ENCODE measurements around the gene MGAT3. TPM values are rescaled to one million over a fixed set of nuclear protein-coding genes. Genes with fewer than 3 reads are reported as not detected.
A peak's percentile ranks its signal among the peaks of the same experiment; 100 is the strongest.

The MGAT3 gene
- total and polyA plus RNA-seq, 9 of the 15 experiments (the other 6 are each of a cell fraction or from before 2014, with no cell fraction given), result 0.10 to 11.5 (median 4.6) TPM

DNA sequence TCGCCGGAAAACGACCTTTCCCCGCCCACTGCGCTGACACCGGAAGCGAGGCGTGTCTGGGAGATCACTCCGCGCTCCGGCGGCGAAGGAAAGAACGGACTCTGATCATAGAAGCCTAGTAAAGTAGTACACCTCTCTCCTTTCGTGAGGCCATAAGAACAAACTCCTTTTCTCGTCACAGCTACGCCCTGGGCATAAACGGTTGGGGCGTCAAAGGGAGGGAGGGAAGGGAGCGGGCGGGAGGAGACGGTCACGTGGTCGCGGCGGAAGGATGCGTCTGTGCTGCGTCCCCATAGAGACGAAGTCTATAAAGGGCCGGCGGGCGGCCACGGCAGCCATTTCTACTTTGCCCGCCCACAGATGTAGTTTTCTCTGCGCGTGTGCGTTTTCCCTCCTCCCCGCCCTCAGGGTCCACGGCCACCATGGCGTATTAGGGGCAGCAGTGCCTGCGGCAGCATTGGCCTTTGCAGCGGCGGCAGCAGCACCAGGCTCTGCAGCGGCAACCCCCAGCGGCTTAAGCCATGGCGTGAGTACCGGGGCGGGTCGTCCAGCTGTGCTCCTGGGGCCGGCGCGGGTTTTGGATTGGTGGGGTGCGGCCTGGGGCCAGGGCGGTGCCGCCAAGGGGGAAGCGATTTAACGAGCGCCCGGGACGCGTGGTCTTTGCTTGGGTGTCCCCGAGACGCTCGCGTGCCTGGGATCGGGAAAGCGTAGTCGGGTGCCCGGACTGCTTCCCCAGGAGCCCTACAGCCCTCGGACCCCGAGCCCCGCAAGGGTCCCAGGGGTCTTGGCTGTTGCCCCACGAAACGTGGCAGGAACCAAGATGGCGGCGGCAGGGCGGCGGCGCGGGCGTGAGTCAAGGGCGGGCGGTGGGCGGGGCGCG, 63.7 kb downstream of the MGAT3 start, which contains the start of gene ATF4 (continued):
- TF ChIP-seq, protein P1, sequence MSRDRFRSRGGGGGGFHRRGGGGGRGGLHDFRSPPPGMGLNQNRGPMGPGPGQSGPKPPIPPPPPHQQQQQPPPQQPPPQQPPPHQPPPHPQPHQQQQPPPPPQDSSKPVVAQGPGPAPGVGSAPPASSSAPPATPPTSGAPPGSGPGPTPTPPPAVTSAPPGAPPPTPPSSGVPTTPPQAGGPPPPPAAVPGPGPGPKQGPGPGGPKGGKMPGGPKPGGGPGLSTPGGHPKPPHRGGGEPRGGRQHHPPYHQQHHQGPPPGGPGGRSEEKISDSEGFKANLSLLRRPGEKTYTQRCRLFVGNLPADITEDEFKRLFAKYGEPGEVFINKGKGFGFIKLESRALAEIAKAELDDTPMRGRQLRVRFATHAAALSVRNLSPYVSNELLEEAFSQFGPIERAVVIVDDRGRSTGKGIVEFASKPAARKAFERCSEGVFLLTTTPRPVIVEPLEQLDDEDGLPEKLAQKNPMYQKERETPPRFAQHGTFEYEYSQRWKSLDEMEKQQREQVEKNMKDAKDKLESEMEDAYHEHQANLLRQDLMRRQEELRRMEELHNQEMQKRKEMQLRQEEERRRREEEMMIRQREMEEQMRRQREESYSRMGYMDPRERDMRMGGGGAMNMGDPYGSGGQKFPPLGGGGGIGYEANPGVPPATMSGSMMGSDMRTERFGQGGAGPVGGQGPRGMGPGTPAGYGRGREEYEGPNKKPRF (IDR thresholded peaks at IDR 0.05; ENCODE audit: low read depth, low read length), result no peak
- TF ChIP-seq CHD4 (IDR thresholded peaks at IDR 0.05; ENCODE audit: insufficient read depth, insufficient replicate concordance, low read depth, low read length, poor library complexity, severe bottlenecking) (no peak), CREBBP (IDR thresholded peaks at IDR 0.05; ENCODE audit: low read depth, low read length) (no peak), RFX1 (IDR thresholded peaks at IDR 0.05) (peak; percentile 59), TCF7 (IDR thresholded peaks at IDR 0.05; ENCODE audit: borderline replicate concordance) (no peak), KHSRP (IDR thresholded peaks at IDR 0.05) (no peak), GTF2A2 (tag; IDR thresholded peaks at IDR 0.05) (peak; percentile 100), RB1 (IDR thresholded peaks at IDR 0.05; ENCODE audit: low read depth) (peak; percentile 82), PML (IDR thresholded peaks at IDR 0.05; ENCODE audit: low read length) (peak; percentile 94), TCFL5 (CRISPR knock-in tag; conservative IDR thresholded peaks at IDR 0.05) (no peak), SIN3B (IDR thresholded peaks at IDR 0.05; ENCODE audit: low read depth) (no peak), CSDE1 (IDR thresholded peaks at IDR 0.05) (no peak), HSF4 (CRISPR knock-in tag; IDR thresholded peaks at IDR 0.05; ENCODE audit: borderline replicate concordance) (no peak), ZNF174 (CRISPR knock-in tag; IDR thresholded peaks at IDR 0.05) (no peak), KDM4B (IDR thresholded peaks at IDR 0.05; ENCODE audit: borderline replicate concordance in 2 of 2, low read depth in 1 of 2) (0 out of 4 replicates have a peak, but pooled peaks of 1 of the 2 experiments have one; percentile 23), OTX1 (CRISPR knock-in tag; IDR thresholded peaks at IDR 0.05) (no peak), POLR3A (IDR thresholded peaks at IDR 0.05; ENCODE audit: borderline replicate concordance, extremely low read depth, insufficient read depth, insufficient read length) (no peak), FOXJ3 (CRISPR knock-in tag; IDR thresholded peaks at IDR 0.05) (no peak), RBM14 (IDR thresholded peaks at IDR 0.05; ENCODE audit: borderline replicate concordance, insufficient read depth, low read depth, low read length) (peak; percentile 97; the same call in 1 of the 2 replicates), PHF8 (IDR thresholded peaks at IDR 0.05; ENCODE audit: borderline replicate concordance, low read length) (peak; percentile 87), ETV5 (CRISPR knock-in tag; IDR thresholded peaks at IDR 0.05; ENCODE audit: low read depth) (peak; percentile 96), ZNF354B (CRISPR knock-in tag; IDR thresholded peaks at IDR 0.05) (no peak), MCM3 (IDR thresholded peaks at IDR 0.05) (no peak)
- TF ChIP-seq, protein P2, sequence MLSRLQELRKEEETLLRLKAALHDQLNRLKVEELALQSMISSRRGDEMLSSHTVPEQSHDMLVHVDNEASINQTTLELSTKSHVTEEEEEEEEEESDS (CRISPR knock-in tag; IDR thresholded peaks at IDR 0.05), result no peak
- TF ChIP-seq, protein P3, sequence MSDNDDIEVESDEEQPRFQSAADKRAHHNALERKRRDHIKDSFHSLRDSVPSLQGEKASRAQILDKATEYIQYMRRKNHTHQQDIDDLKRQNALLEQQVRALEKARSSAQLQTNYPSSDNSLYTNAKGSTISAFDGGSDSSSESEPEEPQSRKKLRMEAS (CRISPR knock-in tag; IDR thresholded peaks at IDR 0.05), result peak; percentile 84
- TF ChIP-seq, protein P4, sequence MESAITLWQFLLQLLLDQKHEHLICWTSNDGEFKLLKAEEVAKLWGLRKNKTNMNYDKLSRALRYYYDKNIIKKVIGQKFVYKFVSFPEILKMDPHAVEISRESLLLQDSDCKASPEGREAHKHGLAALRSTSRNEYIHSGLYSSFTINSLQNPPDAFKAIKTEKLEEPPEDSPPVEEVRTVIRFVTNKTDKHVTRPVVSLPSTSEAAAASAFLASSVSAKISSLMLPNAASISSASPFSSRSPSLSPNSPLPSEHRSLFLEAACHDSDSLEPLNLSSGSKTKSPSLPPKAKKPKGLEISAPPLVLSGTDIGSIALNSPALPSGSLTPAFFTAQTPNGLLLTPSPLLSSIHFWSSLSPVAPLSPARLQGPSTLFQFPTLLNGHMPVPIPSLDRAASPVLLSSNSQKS (CRISPR knock-in tag; IDR thresholded peaks at IDR 0.05), result no peak
